Activated B cell treated with CpG ODN at 0.5 μM for 24 hours (primary cell): ENCODE data around the gene HMCN1. TPM values are rescaled to one million over a fixed set of nuclear protein-coding genes. Genes with fewer than 3 reads are reported as not detected.
A peak's percentile ranks its signal among the peaks of the same experiment; 100 is the strongest.

ENCODE experiments used
- ATAC-seq: fragments of 200-7000 bp; cut with Tn5 transposase; one replicate; pipeline ENCODE4 v1.10.0; 2021; ENCODE audit warnings: low read depth, mild to moderate bottlenecking, moderate library complexity
- CTCF ChIA-PET: fragments of 350-600 bp; sonication (Branson Sonifier 250); formaldehyde crosslinking; loops from one replicate; lab custom pipeline; 2021; ENCODE audit warnings: antibody characterized with exemption; lab: Charles Lee
- POLR2A ChIA-PET: fragments of 350-600 bp; sonication (Branson Sonifier 250); formaldehyde crosslinking; loops from one replicate; lab custom pipeline; 2021; ENCODE audit warnings: antibody characterized with exemption; lab: Charles Lee
- DNase-seq: peaks from one replicate; pipeline ENCODE4 v3.0.0; 2022
- H3K27ac Mint-ChIP-seq: one replicate; pipeline ENCODE4 v1.8.0; 2020; ENCODE audit warnings: mixed read lengths
- H3K27me3 Mint-ChIP-seq: one replicate; pipeline ENCODE4 v1.8.0; 2021; ENCODE audit warnings: mixed read lengths
- H3K36me3 Mint-ChIP-seq: one replicate; pipeline ENCODE4 v1.8.0; 2021; ENCODE audit warnings: low read depth, mixed read lengths
- H3K4me1 Mint-ChIP-seq: one replicate; pipeline ENCODE4 v1.8.0; 2021; ENCODE audit warnings: mixed read lengths
- H3K4me3 Mint-ChIP-seq: one replicate; pipeline ENCODE4 v1.8.0; 2020; ENCODE audit warnings: mild to moderate bottlenecking, mixed read lengths
- H3K9me3 Mint-ChIP-seq: one replicate; pipeline ENCODE4 v1.8.0; 2020; ENCODE audit warnings: mixed read lengths
- CTCF ChIP-seq: fragments of 200-600 bp; IDR thresholded peaks from one replicate; pipeline ENCODE4 v1.8.0; 2022; ENCODE audit warnings: antibody characterized with exemption, mild to moderate bottlenecking
- intact Hi-C: fragments of 100-400 bp; cut with micrococcal nuclease; formaldehyde crosslinking; loops from one replicate; pipeline ENCODE4 v1.15.1; 2024
- total RNA-seq: library from RNA; stranded (reverse); gene quantifications from 2 replicates; pipeline ENCODE4 v1.2.3, GENCODE V29; 2022

HMCN1 gene
- total RNA-seq, 1 donor from 2014 or later, result 0.27 TPM

- TF ChIP-seq CTCF, result no peak
- Mint-ChIP-seq H3K36me3 (no peaks in the 10 kb centered on the region), H3K4me3 (no peak overlapping the region), H3K4me1 (peaks cover 29% of the 10 kb centered on the region), H3K27ac (no peak overlapping the region), H3K9me3 (no peaks in the 10 kb centered on the region), H3K27me3 (peaks cover 2% of the 10 kb centered on the region)
- ChIA-PET POLR2A (no interaction called here), CTCF (no interaction called here)
- no peak for DNase-seq
- ATAC-seq, result peak; percentile 50
- intact Hi-C loops, result no loop called here
Measured at GRCh38 chr1:186078245-186078644, 344.1 kb downstream of the HMCN1 start.

- ChIA-PET POLR2A (no interaction called here), CTCF (no interaction called here)
- no peak overlapping the region for H3K4me3 Mint-ChIP-seq
- no peak overlapping the region for H3K27ac Mint-ChIP-seq
- no peak for TF ChIP-seq CTCF
- peaks cover 2% of the 10 kb centered on the region for H3K27me3 Mint-ChIP-seq
- DNase-seq, result no peak
- H3K9me3 Mint-ChIP-seq, result no peaks in the 10 kb centered on the region
- H3K36me3 Mint-ChIP-seq, result no peaks in the 10 kb centered on the region
- intact Hi-C loops, result no loop called here
- H3K4me1 Mint-ChIP-seq, result peaks cover 33% of the 10 kb centered on the region
- no peak for ATAC-seq
Measured at GRCh38 chr1:186079084-186079684, 345.0 kb downstream of the HMCN1 start.

GRCh38 chr1:186082235-186082937 is 348.2 kb downstream of the HMCN1 start:
- DNase-seq, result peak; percentile 39
- TF ChIP-seq CTCF, result no peak
- H3K36me3 Mint-ChIP-seq, result no peaks in the 10 kb centered on the region
- CTCF ChIA-PET, result no interaction called here
- peaks cover 33% of the 10 kb centered on the region for H3K4me1 Mint-ChIP-seq
- peak overlapping the region; percentile 38 for H3K4me3 Mint-ChIP-seq
- no peaks in the 10 kb centered on the region for H3K27me3 Mint-ChIP-seq
- peak; percentile 78 for ATAC-seq
- H3K27ac Mint-ChIP-seq, result peak overlapping the region; percentile 69
- intact Hi-C loops, result loop anchor here (10.0 kb wide), 1 partner anchor 1038 kb away; the partner anchor contains the start of gene RNF2
- POLR2A ChIA-PET, result no interaction called here
- H3K9me3 Mint-ChIP-seq, result no peaks in the 10 kb centered on the region

- Mint-ChIP-seq H3K4me3 (no peak overlapping the region), H3K36me3 (no peaks in the 10 kb centered on the region), H3K9me3 (no peaks in the 10 kb centered on the region), H3K27ac (no peak overlapping the region), H3K27me3 (peaks cover 2% of the 10 kb centered on the region), H3K4me1 (peaks cover 12% of the 10 kb centered on the region)
- intact Hi-C loops, result loop anchor here (10.0 kb wide), 1 partner anchor 1042 kb away; the partner anchor contains the start of gene RNF2
- TF ChIP-seq CTCF, result no peak
- no peak for ATAC-seq
- ChIA-PET CTCF (no interaction called here), POLR2A (no interaction called here)
- no peak for DNase-seq
Measured at GRCh38 chr1:186086583-186086982, 352.4 kb downstream of the HMCN1 start.

- CTCF ChIA-PET, result no interaction called here
- POLR2A ChIA-PET, result no interaction called here
- Mint-ChIP-seq H3K9me3 (no peaks in the 10 kb centered on the region), H3K4me3 (no peak overlapping the region), H3K4me1 (no peaks in the 10 kb centered on the region), H3K36me3 (no peaks in the 10 kb centered on the region), H3K27me3 (peaks cover 2% of the 10 kb centered on the region), H3K27ac (no peak overlapping the region)
- TF ChIP-seq CTCF, result no peak
- ATAC-seq (no peak), DNase-seq (no peak)
- intact Hi-C loops, result loop anchor here (10.0 kb wide), 1 partner anchor 1045 kb away; the partner anchor contains the start of gene RNF2
Measured at GRCh38 chr1:186089940-186090339, 355.7 kb downstream of the HMCN1 start.
